Neural cell (in vitro differentiated cells): ENCODE measurements around the gene RASEF.

ENCODE experiments used
- CTCF ChIP-seq: fragments of 450-650 bp; IDR thresholded peaks from 2 replicates; pipeline ENCODE4 v1.5.1; 2014; ENCODE audit warnings: antibody characterized with exemption, mild to moderate bottlenecking, moderate library complexity; ENCODE audit not compliant: poor library complexity, severe bottlenecking
- EP300 ChIP-seq: fragments of 450-650 bp; conservative IDR thresholded peaks from 2 replicates; pipeline ENCODE4 v1.6.1; 2014; ENCODE audit warnings: antibody characterized with exemption, mild to moderate bottlenecking, moderate library complexity; ENCODE audit not compliant: poor library complexity, severe bottlenecking
- EZH2 ChIP-seq: fragments of 200-600, 300-800 bp; shearing (Covaris generic), sonication (generic); IDR thresholded peaks from 2 replicates; pipeline ENCODE4 v1.6.1; 2014; ENCODE audit warnings: antibody characterized with exemption, low read length, borderline replicate concordance, mild to moderate bottlenecking; ENCODE audit not compliant: insufficient read depth, poor library complexity, severe bottlenecking
- POLR2AphosphoS5 ChIP-seq: IDR thresholded peaks from 2 replicates; pipeline ENCODE4 v1.6.1; 2012
- RAD21 ChIP-seq: fragments of 450-650 bp; conservative IDR thresholded peaks from 2 replicates; pipeline ENCODE4 v1.6.1; 2014; ENCODE audit warnings: antibody characterized with exemption, mild to moderate bottlenecking, moderate library complexity
- REST ChIP-seq: IDR thresholded peaks from 2 replicates; pipeline ENCODE4 v1.6.1; 2012; ENCODE audit warnings: borderline replicate concordance
- SMC3 ChIP-seq: fragments of 450-650 bp; conservative IDR thresholded peaks from 2 replicates; pipeline ENCODE4 v1.6.1; 2014; ENCODE audit warnings: antibody characterized with exemption, mild to moderate bottlenecking, moderate library complexity; ENCODE audit not compliant: poor library complexity
- TAF1 ChIP-seq: IDR thresholded peaks from 2 replicates; pipeline ENCODE4 v1.6.1; 2012; ENCODE audit warnings: low read depth

- TF ChIP-seq RAD21 (no peak), TAF1 (no peak), CTCF (no peak), EP300 (no peak), EZH2 (no peak), REST (no peak), POLR2AphosphoS5 (no peak), SMC3 (no peak)
These were observed 57.0 kb downstream of the RASEF start for GRCh38 chr9:83005963-83006362.
